GM10266 (cell line): ENCODE measurements around the gene TUT1.

ENCODE experiments used
- DNase-seq: peaks from one replicate; pipeline ENCODE4 v3.0.0; 2012; ENCODE audit errors: extremely low spot score
- TF ChIP-seq, protein P1 (sequence below): IDR thresholded peaks from 2 replicates; pipeline ENCODE4 v1.5.1; 2012; ENCODE audit warnings: mild to moderate bottlenecking, low read depth; ENCODE audit not compliant: control insufficient read depth, insufficient read depth; ENCODE audit errors: missing control alignments

Gene TUT1

DNA sequence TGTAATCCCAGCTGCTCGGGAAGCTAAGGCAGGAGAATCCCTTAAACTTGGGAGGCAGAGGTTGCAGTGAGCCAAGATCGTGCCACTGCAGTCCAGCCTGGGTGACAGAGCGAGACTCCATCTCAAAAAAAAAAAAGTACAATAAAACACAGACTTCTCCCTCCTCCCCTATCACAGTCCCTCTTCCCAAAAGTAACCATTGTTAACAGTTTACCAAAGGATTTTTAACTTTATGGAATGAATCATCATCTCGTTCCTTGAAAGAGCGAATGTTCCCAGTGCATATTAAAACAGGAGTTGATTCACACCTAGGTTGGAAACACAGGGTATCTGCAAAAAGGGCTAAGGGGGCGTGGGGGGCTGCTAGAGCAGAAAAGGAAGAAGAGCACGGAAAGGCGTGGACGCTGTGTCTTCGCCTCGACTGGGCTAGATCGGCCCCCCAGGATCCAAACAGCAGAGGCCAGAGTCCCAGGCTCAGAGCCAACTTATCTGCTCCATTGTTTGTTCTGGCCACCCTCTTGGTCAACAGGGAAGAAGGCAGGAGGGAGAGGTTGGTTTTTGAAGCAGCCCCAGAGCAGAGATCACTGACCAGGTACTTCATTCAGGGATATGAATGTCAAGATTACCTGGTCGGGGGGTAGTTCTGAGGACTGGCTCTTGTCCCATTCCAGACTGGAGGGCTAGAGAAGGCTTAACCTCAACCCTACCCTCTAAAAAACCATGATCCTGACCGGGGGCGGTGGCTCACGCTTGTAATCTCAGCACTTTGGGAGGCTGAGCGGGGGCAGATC, 42.6 kb downstream of the TUT1 start:
- TF ChIP-seq, protein P1, sequence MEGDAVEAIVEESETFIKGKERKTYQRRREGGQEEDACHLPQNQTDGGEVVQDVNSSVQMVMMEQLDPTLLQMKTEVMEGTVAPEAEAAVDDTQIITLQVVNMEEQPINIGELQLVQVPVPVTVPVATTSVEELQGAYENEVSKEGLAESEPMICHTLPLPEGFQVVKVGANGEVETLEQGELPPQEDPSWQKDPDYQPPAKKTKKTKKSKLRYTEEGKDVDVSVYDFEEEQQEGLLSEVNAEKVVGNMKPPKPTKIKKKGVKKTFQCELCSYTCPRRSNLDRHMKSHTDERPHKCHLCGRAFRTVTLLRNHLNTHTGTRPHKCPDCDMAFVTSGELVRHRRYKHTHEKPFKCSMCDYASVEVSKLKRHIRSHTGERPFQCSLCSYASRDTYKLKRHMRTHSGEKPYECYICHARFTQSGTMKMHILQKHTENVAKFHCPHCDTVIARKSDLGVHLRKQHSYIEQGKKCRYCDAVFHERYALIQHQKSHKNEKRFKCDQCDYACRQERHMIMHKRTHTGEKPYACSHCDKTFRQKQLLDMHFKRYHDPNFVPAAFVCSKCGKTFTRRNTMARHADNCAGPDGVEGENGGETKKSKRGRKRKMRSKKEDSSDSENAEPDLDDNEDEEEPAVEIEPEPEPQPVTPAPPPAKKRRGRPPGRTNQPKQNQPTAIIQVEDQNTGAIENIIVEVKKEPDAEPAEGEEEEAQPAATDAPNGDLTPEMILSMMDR = no peak
- no peak for DNase-seq

- TF ChIP-seq, protein P1 = no peak
- DNase-seq = no peak
Measured at GRCh38 chr11:62547691-62548281, 43.5 kb downstream of the TUT1 start.

GRCh38 chr11:62546929-62547625, 44.2 kb downstream of the TUT1 start:
- no peak for DNase-seq
- TF ChIP-seq, protein P1 = no peak

GRCh38 chr11:62546244-62546928, 44.9 kb downstream of the TUT1 start, which contains the start of gene AHNAK:
Gene AHNAK, minus strand, starts transcription at chr11:62546806. Its CDS starts 10,708 bp downstream, at chr11:62536098.
- DNase-seq = peak; percentile 77
- TF ChIP-seq, protein P1 = no peak

GRCh38 chr11:62545437-62546243, 45.7 kb downstream of the TUT1 start:
- TF ChIP-seq, protein P1 = no peak
- no peak for DNase-seq

DNA sequence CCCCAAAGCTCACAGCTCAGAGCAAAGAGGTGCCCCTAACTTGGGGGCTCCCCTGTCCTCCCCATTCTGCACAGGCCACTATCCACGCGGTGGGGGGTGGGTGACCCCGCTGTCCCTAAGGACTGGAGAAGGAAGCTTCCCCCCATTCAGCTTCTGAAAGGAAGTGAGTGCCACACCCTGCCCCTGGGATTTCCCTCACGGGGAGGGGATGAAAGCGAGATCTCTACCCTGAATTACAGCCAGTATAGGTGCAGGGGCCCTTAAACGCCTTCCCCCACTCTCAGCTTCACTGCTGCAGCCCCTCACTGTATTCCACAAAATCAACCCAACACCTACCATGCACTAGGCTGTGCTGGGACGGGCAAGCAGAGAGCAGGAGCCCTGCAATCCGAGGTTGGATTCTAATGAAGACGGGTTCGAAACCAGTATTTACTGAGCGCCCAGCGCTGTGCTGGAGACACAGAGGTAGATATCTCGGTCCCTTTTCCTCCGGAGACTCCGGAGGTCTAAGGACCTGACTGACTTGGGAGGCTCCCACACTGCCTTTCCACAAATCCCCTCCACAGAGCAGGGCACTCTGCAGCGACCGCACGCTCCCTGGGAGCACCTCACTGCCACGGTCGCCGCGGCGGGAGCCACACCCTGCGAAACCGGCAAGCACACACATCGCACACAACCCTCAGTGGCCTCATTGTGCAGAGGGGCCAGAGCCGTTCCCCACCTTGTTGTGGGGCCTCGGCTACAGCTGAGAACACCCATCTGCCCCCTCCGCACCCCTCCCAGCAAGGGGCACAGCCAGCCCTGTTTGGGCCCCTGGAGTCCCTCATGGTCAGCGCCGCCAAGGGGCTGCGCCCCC, 46.5 kb downstream of the TUT1 start:
- DNase-seq = no peak
- TF ChIP-seq, protein P1 = no peak
